Measurements from ENCODE around the gene ZNF408. TPM values are rescaled to one million over a fixed set of nuclear protein-coding genes. Genes with fewer than 3 reads are reported as not detected.

The ZNF408 gene
- total RNA-seq, 2 experiments from 2014 or later, result 13.8 to 15.2 TPM

- no TSS peak for BruUV-seq (replicated peaks)
- intact Hi-C loops (cut with micrococcal nuclease; ENCODE audit: unreplicated experiment), result no loop called here
- ChIA-PET CTCF (ENCODE audit: unreplicated experiment) (no interaction called here), POLR2A (no interaction called here)
- H2AFZ ChIP-seq (ENCODE audit: low read length), result no peak overlapping the region
- no peak for DNase-seq (ENCODE audit: low spot score)
- no peak overlapping the region for H3K27ac ChIP-seq (ENCODE audit: low read depth, low read length, poor library complexity, severe bottlenecking)
- peaks cover 57% of the 10 kb centered on the region for H3K36me3 ChIP-seq (ENCODE audit: insufficient read depth, low read length)
- no peaks in the 10 kb centered on the region for H3K9me2 ChIP-seq (ENCODE audit: insufficient read depth, low read length)
- no peaks in the 10 kb centered on the region for H4K20me1 ChIP-seq (ENCODE audit: insufficient read depth, low read length)
- H3K4me1 ChIP-seq (ENCODE audit: insufficient read depth, low read length, poor library complexity, severe bottlenecking), result no peaks in the 10 kb centered on the region
- H3K4me2 ChIP-seq (ENCODE audit: low read length), result no peak overlapping the region
- no peaks in the 10 kb centered on the region for H3K79me2 ChIP-seq (ENCODE audit: insufficient read depth, low read depth, low read length)
- H3K9me3 ChIP-seq (ENCODE audit: low read length), result no peaks in the 10 kb centered on the region
- no peak for TF ChIP-seq CTCF (conservative IDR thresholded peaks at IDR 0.05; ENCODE audit: low read length)
- TF ChIP-seq EZH2phosphoT487 (IDR thresholded peaks at IDR 0.05; ENCODE audit: borderline replicate concordance, low read depth, low read length), result no peak
- H3K4me3 ChIP-seq (ENCODE audit: low read depth, low read length, poor library complexity, severe bottlenecking), result no peak overlapping the region
These were observed 43.6 kb upstream of the ZNF408 start for GRCh38 chr11:46657186-46657585.

GRCh38 chr11:46658259-46658658, 42.6 kb upstream of the ZNF408 start:
- H3K36me3 ChIP-seq (ENCODE audit: insufficient read depth, low read length), result peaks cover 53% of the 10 kb centered on the region
- BruUV-seq (replicated peaks), result no TSS peak
- no peak overlapping the region for H3K27ac ChIP-seq (ENCODE audit: low read depth, low read length, poor library complexity, severe bottlenecking)
- H3K4me3 ChIP-seq (ENCODE audit: low read depth, low read length, poor library complexity, severe bottlenecking), result no peak overlapping the region
- no peak for TF ChIP-seq EZH2phosphoT487 (IDR thresholded peaks at IDR 0.05; ENCODE audit: borderline replicate concordance, low read depth, low read length)
- TF ChIP-seq CTCF (conservative IDR thresholded peaks at IDR 0.05; ENCODE audit: low read length), result no peak
- no peaks in the 10 kb centered on the region for H4K20me1 ChIP-seq (ENCODE audit: insufficient read depth, low read length)
- H3K4me1 ChIP-seq (ENCODE audit: insufficient read depth, low read length, poor library complexity, severe bottlenecking), result no peaks in the 10 kb centered on the region
- no peaks in the 10 kb centered on the region for H3K79me2 ChIP-seq (ENCODE audit: insufficient read depth, low read depth, low read length)
- ChIA-PET CTCF (ENCODE audit: unreplicated experiment) (no interaction called here), POLR2A (no interaction called here)
- no peaks in the 10 kb centered on the region for H3K9me3 ChIP-seq (ENCODE audit: low read length)
- DNase-seq (ENCODE audit: low spot score), result no peak
- H3K4me2 ChIP-seq (ENCODE audit: low read length), result no peak overlapping the region
- intact Hi-C loops (cut with micrococcal nuclease; ENCODE audit: unreplicated experiment), result no loop called here
- no peaks in the 10 kb centered on the region for H3K9me2 ChIP-seq (ENCODE audit: insufficient read depth, low read length)
- H2AFZ ChIP-seq (ENCODE audit: low read length), result no peak overlapping the region

GRCh38 chr11:46659908-46660307, 40.9 kb upstream of the ZNF408 start:
- Histone ChIP-seq H3K4me1 (ENCODE audit: insufficient read depth, low read length, poor library complexity, severe bottlenecking) (no peaks in the 10 kb centered on the region), H4K20me1 (ENCODE audit: insufficient read depth, low read length) (no peaks in the 10 kb centered on the region), H3K27ac (ENCODE audit: low read depth, low read length, poor library complexity, severe bottlenecking) (no peak overlapping the region), H3K9me3 (ENCODE audit: low read length) (no peaks in the 10 kb centered on the region), H3K4me3 (ENCODE audit: low read depth, low read length, poor library complexity, severe bottlenecking) (no peak overlapping the region), H3K79me2 (ENCODE audit: insufficient read depth, low read depth, low read length) (no peaks in the 10 kb centered on the region), H3K9me2 (ENCODE audit: insufficient read depth, low read length) (no peaks in the 10 kb centered on the region), H3K36me3 (ENCODE audit: insufficient read depth, low read length) (peaks cover 54% of the 10 kb centered on the region), H3K4me2 (ENCODE audit: low read length) (no peak overlapping the region), H2AFZ (ENCODE audit: low read length) (no peak overlapping the region)
- no TSS peak for BruUV-seq (replicated peaks)
- CTCF ChIA-PET (ENCODE audit: unreplicated experiment), result no interaction called here
- no peak for TF ChIP-seq EZH2phosphoT487 (IDR thresholded peaks at IDR 0.05; ENCODE audit: borderline replicate concordance, low read depth, low read length)
- TF ChIP-seq CTCF (conservative IDR thresholded peaks at IDR 0.05; ENCODE audit: low read length), result no peak
- no peak for DNase-seq (ENCODE audit: low spot score)
- POLR2A ChIA-PET, result interaction anchor here (0.7 kb wide), 2 partner anchors 15 to 517 kb away, joined by 4 to 5 read pairs; no protein-coding TSS in a partner anchor
- intact Hi-C loops (cut with micrococcal nuclease; ENCODE audit: unreplicated experiment), result no loop called here

All from OCI-LY7 (cell line).